ENCODE measurements around the gene MS4A6A. TPM values are rescaled to one million over a fixed set of nuclear protein-coding genes. Genes with fewer than 3 reads are reported as not detected.

Gene MS4A6A
- total RNA-seq, 5 donors from 2014 or later (not counting 1 experiment from before 2014, with no cell fraction given): 0.32 to 1.5 (median 0.99) TPM

- CTCF ChIA-PET: interaction anchor here in 1 of 2 donors (0.5 kb wide), 1 partner anchor 501 kb away, joined by 6 read pairs; no protein-coding TSS in a partner anchor
- H3K27ac ChIP-seq (ENCODE audit: low read length): no peak overlapping the region
- no CpG with 5 or more reads among the region's 1 CpG for WGBS (ENCODE audit: insufficient coverage)
These were observed 12.3 kb downstream of the MS4A6A start for GRCh38 chr11:60170566-60170965.

GRCh38 chr11:60169264-60169915 lies 13.5 kb downstream of the MS4A6A start:
- CTCF ChIA-PET: no interaction called here
- H3K36me3 Mint-ChIP-seq: no peaks in the 10 kb centered on the region
- H3K27ac ChIP-seq (ENCODE audit: low read length): no peak overlapping the region
- H3K9me3 Mint-ChIP-seq: peaks cover 0 to 5% (median 3%) of the 10 kb centered on the region in 3 donors
- peaks cover 4 to 9% of the 10 kb centered on the region in 2 donors for H3K27me3 Mint-ChIP-seq
- no peak overlapping the region for H3K27ac Mint-ChIP-seq
- no peak overlapping the region for H3K4me3 Mint-ChIP-seq
- no peaks in the 10 kb centered on the region for H3K4me1 ChIP-seq (ENCODE audit: control insufficient read depth in 1 of 2, extremely low read depth in 1 of 2, insufficient read depth in 2 of 2, low read length in 2 of 2)
- no peaks in the 10 kb centered on the region for H3K36me3 ChIP-seq (ENCODE audit: control insufficient read depth in 2 of 2, extremely low read depth in 1 of 2, insufficient read depth in 1 of 2, low read length in 1 of 2)
- POLR2A ChIA-PET: no interaction called here
- ATAC-seq (replicated peaks in 1 of 4) (no peak), DNase-seq (peak in 2 of 35 experiments; percentile 2 to 4)
- 86% methylated on average over 1 of the region's 6 CpGs for WGBS (ENCODE audit: insufficient coverage)
- H3K9me3 ChIP-seq: no peaks in the 10 kb centered on the region
- H3K27me3 ChIP-seq (replicated peaks in 1 of 2; ENCODE audit: control insufficient read depth in 2 of 2, extremely low read depth in 1 of 2, insufficient read depth in 2 of 2, low read length in 1 of 2): peaks cover 0 to 15% of the 10 kb centered on the region in 2 experiments
- no peaks in the 10 kb centered on the region for H3K4me1 Mint-ChIP-seq
- no peak overlapping the region for H3K4me3 ChIP-seq (ENCODE audit: control insufficient read depth in 1 of 2, extremely low read depth in 1 of 2, low read length in 1 of 2)

More at GRCh38 chr11:60170566-60170965, 12.3 kb downstream of the MS4A6A start:
- Histone ChIP-seq H3K27me3 (replicated peaks in 1 of 2; ENCODE audit: control insufficient read depth in 2 of 2, extremely low read depth in 1 of 2, insufficient read depth in 2 of 2, low read length in 1 of 2) (peaks cover 0 to 16% of the 10 kb centered on the region in 2 experiments), H3K36me3 (ENCODE audit: control insufficient read depth in 2 of 2, extremely low read depth in 1 of 2, insufficient read depth in 1 of 2, low read length in 1 of 2) (no peaks in the 10 kb centered on the region), H3K9me3 (no peaks in the 10 kb centered on the region), H3K4me1 (ENCODE audit: control insufficient read depth in 1 of 2, extremely low read depth in 1 of 2, insufficient read depth in 2 of 2, low read length in 2 of 2) (no peaks in the 10 kb centered on the region), H3K4me3 (ENCODE audit: control insufficient read depth in 1 of 2, extremely low read depth in 1 of 2, low read length in 1 of 2) (no peak overlapping the region)
- Mint-ChIP-seq H3K27ac (no peak overlapping the region), H3K27me3 (peaks cover 4% of the 10 kb centered on the region in 2 donors), H3K9me3 (peaks cover 0 to 5% (median 3%) of the 10 kb centered on the region in 3 donors), H3K36me3 (no peaks in the 10 kb centered on the region), H3K4me3 (no peak overlapping the region), H3K4me1 (peaks cover 0 to under 1% (median 0%) of the 10 kb centered on the region in 3 donors)
- DNase-seq: no peak
- no peak for ATAC-seq (replicated peaks in 1 of 4)
- POLR2A ChIA-PET: no interaction called here

GRCh38 chr11:60168306-60168705 lies 14.6 kb downstream of the MS4A6A start:
- Histone ChIP-seq H3K4me1 (ENCODE audit: control insufficient read depth in 1 of 2, extremely low read depth in 1 of 2, insufficient read depth in 2 of 2, low read length in 2 of 2) (no peaks in the 10 kb centered on the region), H3K9me3 (no peaks in the 10 kb centered on the region), H3K4me3 (ENCODE audit: control insufficient read depth in 1 of 2, extremely low read depth in 1 of 2, low read length in 1 of 2) (no peak overlapping the region), H3K36me3 (ENCODE audit: control insufficient read depth in 2 of 2, extremely low read depth in 1 of 2, insufficient read depth in 1 of 2, low read length in 1 of 2) (no peaks in the 10 kb centered on the region), H3K27ac (ENCODE audit: low read length) (no peak overlapping the region), H3K27me3 (replicated peaks in 1 of 2; ENCODE audit: control insufficient read depth in 2 of 2, extremely low read depth in 1 of 2, insufficient read depth in 2 of 2, low read length in 1 of 2) (peaks cover 0 to 14% of the 10 kb centered on the region in 2 experiments)
- Mint-ChIP-seq H3K9me3 (peaks cover 0 to 5% (median 3%) of the 10 kb centered on the region in 3 donors), H3K27me3 (peaks cover 4 to 9% of the 10 kb centered on the region in 2 donors), H3K4me3 (no peak overlapping the region), H3K36me3 (no peaks in the 10 kb centered on the region), H3K4me1 (no peaks in the 10 kb centered on the region), H3K27ac (no peak overlapping the region)
- DNase-seq: no peak
- CTCF ChIA-PET: no interaction called here
- POLR2A ChIA-PET: no interaction called here
- 100% methylated on average over 1 of the region's 6 CpGs for WGBS (ENCODE audit: insufficient coverage)
- no peak for ATAC-seq (replicated peaks in 1 of 4)

GRCh38 chr11:60165951-60166350 lies 16.9 kb downstream of the MS4A6A start:
- H3K27ac ChIP-seq (ENCODE audit: low read length): no peak overlapping the region
- ChIA-PET POLR2A (no interaction called here), CTCF (no interaction called here)
- no peaks in the 10 kb centered on the region for H3K4me1 ChIP-seq (ENCODE audit: control insufficient read depth in 1 of 2, extremely low read depth in 1 of 2, insufficient read depth in 2 of 2, low read length in 2 of 2)
- H3K9me3 ChIP-seq: no peaks in the 10 kb centered on the region
- peaks cover 0 to 14% of the 10 kb centered on the region in 2 experiments for H3K27me3 ChIP-seq (replicated peaks in 1 of 2; ENCODE audit: control insufficient read depth in 2 of 2, extremely low read depth in 1 of 2, insufficient read depth in 2 of 2, low read length in 1 of 2)
- H3K36me3 ChIP-seq (ENCODE audit: control insufficient read depth in 2 of 2, extremely low read depth in 1 of 2, insufficient read depth in 1 of 2, low read length in 1 of 2): no peaks in the 10 kb centered on the region
- Mint-ChIP-seq H3K27ac (no peak overlapping the region), H3K9me3 (peaks cover 0 to 5% (median 3%) of the 10 kb centered on the region in 3 donors), H3K36me3 (no peaks in the 10 kb centered on the region), H3K4me1 (no peaks in the 10 kb centered on the region), H3K4me3 (no peak overlapping the region), H3K27me3 (peaks cover 5 to 8% of the 10 kb centered on the region in 2 donors)
- H3K4me3 ChIP-seq (ENCODE audit: control insufficient read depth in 1 of 2, extremely low read depth in 1 of 2, low read length in 1 of 2): no peak overlapping the region
- ATAC-seq (replicated peaks in 1 of 4): no peak
- no peak for DNase-seq

- H3K9me3 ChIP-seq: no peaks in the 10 kb centered on the region
- ATAC-seq (replicated peaks in 1 of 4) (no peak), DNase-seq (no peak)
- Mint-ChIP-seq H3K27me3 (peaks cover 6 to 9% of the 10 kb centered on the region in 2 donors), H3K4me3 (no peak overlapping the region), H3K9me3 (peaks cover 0 to 5% (median 3%) of the 10 kb centered on the region in 3 donors), H3K36me3 (no peaks in the 10 kb centered on the region), H3K4me1 (no peaks in the 10 kb centered on the region), H3K27ac (no peak overlapping the region)
- ChIA-PET CTCF (no interaction called here), POLR2A (no interaction called here)
- H3K4me3 ChIP-seq (ENCODE audit: control insufficient read depth in 1 of 2, extremely low read depth in 1 of 2, low read length in 1 of 2): no peak overlapping the region
- no peaks in the 10 kb centered on the region for H3K36me3 ChIP-seq (ENCODE audit: control insufficient read depth in 2 of 2, extremely low read depth in 1 of 2, insufficient read depth in 1 of 2, low read length in 1 of 2)
- peaks cover 0 to 14% of the 10 kb centered on the region in 2 experiments for H3K27me3 ChIP-seq (replicated peaks in 1 of 2; ENCODE audit: control insufficient read depth in 2 of 2, extremely low read depth in 1 of 2, insufficient read depth in 2 of 2, low read length in 1 of 2)
- 0% methylated on average over 1 of the region's 2 CpGs for WGBS (ENCODE audit: insufficient coverage)
- no peak overlapping the region for H3K27ac ChIP-seq (ENCODE audit: low read length)
- no peaks in the 10 kb centered on the region for H3K4me1 ChIP-seq (ENCODE audit: control insufficient read depth in 1 of 2, extremely low read depth in 1 of 2, insufficient read depth in 2 of 2, low read length in 2 of 2)
These were observed 17.3 kb downstream of the MS4A6A start for GRCh38 chr11:60165538-60165937.

- H3K4me3 Mint-ChIP-seq: no peak overlapping the region
- no peak for DNase-seq
- CTCF ChIA-PET: no interaction called here
These were observed 18.3 kb downstream of the MS4A6A start for GRCh38 chr11:60164550-60165075.

More at GRCh38 chr11:60164550-60165075, 18.3 kb downstream of the MS4A6A start:
- H3K27me3 ChIP-seq (replicated peaks in 1 of 2; ENCODE audit: control insufficient read depth in 2 of 2, extremely low read depth in 1 of 2, insufficient read depth in 2 of 2, low read length in 1 of 2): peaks cover 0 to 14% of the 10 kb centered on the region in 2 experiments
- ATAC-seq (replicated peaks in 1 of 4): no peak
- H3K27ac Mint-ChIP-seq: no peak overlapping the region
- no peak overlapping the region for H3K4me3 ChIP-seq (ENCODE audit: control insufficient read depth in 1 of 2, extremely low read depth in 1 of 2, low read length in 1 of 2)
- H3K9me3 ChIP-seq: no peaks in the 10 kb centered on the region
- peaks cover 0 to 5% (median 3%) of the 10 kb centered on the region in 3 donors for H3K9me3 Mint-ChIP-seq
- no peaks in the 10 kb centered on the region for H3K4me1 ChIP-seq (ENCODE audit: control insufficient read depth in 1 of 2, extremely low read depth in 1 of 2, insufficient read depth in 2 of 2, low read length in 2 of 2)
- no peaks in the 10 kb centered on the region for H3K4me1 Mint-ChIP-seq
- POLR2A ChIA-PET: no interaction called here
- H3K27me3 Mint-ChIP-seq: peaks cover 9 to 12% of the 10 kb centered on the region in 2 donors
- no CpG with 5 or more reads among the region's 1 CpG for WGBS (ENCODE audit: insufficient coverage)
- no peaks in the 10 kb centered on the region for H3K36me3 Mint-ChIP-seq
- H3K36me3 ChIP-seq (ENCODE audit: control insufficient read depth in 2 of 2, extremely low read depth in 1 of 2, insufficient read depth in 1 of 2, low read length in 1 of 2): no peaks in the 10 kb centered on the region
- H3K27ac ChIP-seq (ENCODE audit: low read length): no peak overlapping the region

Data from T-cell (primary cell).